K562 (cell line): Measurements from ENCODE around the gene CCNK. TPM values are rescaled to one million over a fixed set of nuclear protein-coding genes. Genes with fewer than 3 reads are reported as not detected.

Experiments
- ATAC-seq: fragments of 200-7000 bp; cut with Tn5 transposase; 3 replicates; pipeline ENCODE4 v1.9.1; 2020; ENCODE audit warnings: moderate library complexity
- BruUV-seq: library from RNA; stranded (reverse); fragments of 400-500 nt; replicated peaks from 2 replicates; lab custom pipeline; 2021; lab: Mats Ljungman, UMichigan
- CTCF ChIA-PET: fragments of 300-600 bp; formaldehyde crosslinking; extraction: SDS; loops from one replicate; lab custom pipeline; 2021; ENCODE audit warnings: low intra/inter-chr PET ratio; lab: Yijun Ruan, JAX
- POLR2A ChIA-PET: fragments of 300-600, 350-650 bp; sonication (Branson Sonifier 250); formaldehyde crosslinking; extraction: SDS; loops from one replicate; lab custom pipeline; 2021; ENCODE audit warnings: antibody characterized with exemption, inconsistent platforms; lab: Yijun Ruan, JAX
- DNase-seq, 4 experiments: peaks; one replicate each; pipeline versions ENCODE4 v3.0.0 to v3.0.0-alpha.2; 2011 to 2018; ENCODE audit warnings: low spot score in 3 of 4, mixed read lengths in 3 of 4; ENCODE audit errors: extremely low read depth in 1 of 4
- FAIRE-seq: peaks from 2 replicates; lab custom pipeline; 2011; peaks lifted over from hg19 to GRCh38; lab: Jason Lieb, UNC
- H2AFZ ChIP-seq: 2 replicates; pipeline ENCODE4 v1.6.0; 2011; ENCODE audit warnings: low read depth, low read length, control low read depth, inconsistent platforms
- H3K27ac ChIP-seq: fragments of 200-600 bp; 3 replicates; pipeline ENCODE4 v1.8.0; 2011; ENCODE audit warnings: low read depth, mild to moderate bottlenecking, control low read depth, inconsistent platforms, low read length, moderate library complexity, mixed read lengths; ENCODE audit errors: extremely low read depth
- H3K27me3 ChIP-seq, 2 experiments: fragments of 300-600 bp in 1 of 2; 2 replicates in 1 of 2; 3 replicates in 1 of 2; pipeline versions ENCODE4 v1.6.0 to v1.8.0; 2011; ENCODE audit warnings: inconsistent platforms in 2 of 2, low read length in 2 of 2, mild to moderate bottlenecking in 1 of 2, mixed read lengths in 1 of 2, moderate library complexity in 1 of 2; ENCODE audit not compliant: control insufficient read depth in 2 of 2, insufficient read depth in 2 of 2
- H3K36me3 ChIP-seq: fragments of 300-600 bp; 3 replicates; pipeline ENCODE4 v1.8.0; 2011; ENCODE audit warnings: mild to moderate bottlenecking, low read length, inconsistent platforms; ENCODE audit not compliant: control insufficient read depth, insufficient read depth
- H3K4me1 ChIP-seq, 2 experiments: fragments of 200-600 bp in 1 of 2; replicated peaks in 1 of 2; 2 replicates in 1 of 2; 3 replicates in 1 of 2; pipeline versions ENCODE4 v1.5.1 to v1.8.0; 2011; ENCODE audit warnings: inconsistent platforms in 2 of 2, low read length in 2 of 2, mild to moderate bottlenecking in 1 of 2, mixed read lengths in 1 of 2, moderate library complexity in 1 of 2; ENCODE audit not compliant: control insufficient read depth in 2 of 2, insufficient read depth in 2 of 2
- H3K4me2 ChIP-seq: 2 replicates; pipeline ENCODE4 v1.6.1; 2011; ENCODE audit warnings: low read length, control low read depth, inconsistent platforms, mixed read lengths; ENCODE audit not compliant: insufficient read depth
- H3K4me3 ChIP-seq: fragments of 200-600 bp; sonication (generic), shearing (Covaris generic); 2 replicates; pipeline ENCODE4 v1.5.1; 2016; ENCODE audit warnings: control low read depth, inconsistent platforms
- H3K79me2 ChIP-seq: fragments of 200-600 bp; 3 replicates; pipeline ENCODE4 v1.8.0; 2011; ENCODE audit warnings: low read length, inconsistent platforms; ENCODE audit not compliant: control insufficient read depth, insufficient read depth
- H3K9ac ChIP-seq, 2 experiments: 2 replicates each; pipeline versions ENCODE4 v1.6.0 to v1.6.1; 2011; ENCODE audit warnings: low read depth in 2 of 2, low read length in 2 of 2, control low read depth in 1 of 2, inconsistent platforms in 1 of 2, mild to moderate bottlenecking in 1 of 2, mixed read lengths in 1 of 2; ENCODE audit not compliant: insufficient read depth in 1 of 2
- H3K9me1 ChIP-seq: one replicate; pipeline ENCODE4 v1.6.0; 2011; ENCODE audit warnings: inconsistent platforms, mild to moderate bottlenecking, low read length, moderate library complexity; ENCODE audit not compliant: control insufficient read depth, insufficient read depth
- H3K9me3 ChIP-seq: replicated peaks from 2 replicates; pipeline ENCODE4 v1.5.1; 2011; ENCODE audit warnings: low read depth, low read length, inconsistent platforms; ENCODE audit not compliant: control insufficient read depth, insufficient read depth
- H4K20me1 ChIP-seq: replicated peaks from 2 replicates; pipeline ENCODE4 v1.6.1; 2011; ENCODE audit warnings: low read length, inconsistent platforms, mixed read lengths; ENCODE audit not compliant: control insufficient read depth, insufficient read depth
- ARNT ChIP-seq, 2 experiments: fragments of 450-650 bp; IDR thresholded peaks; 2 replicates each; pipeline ENCODE4 v1.6.1; 2016; ENCODE audit warnings: mild to moderate bottlenecking in 1 of 2
- CBFA2T3 ChIP-seq: fragments of 450-650 bp; IDR thresholded peaks from 2 replicates; pipeline ENCODE4 v1.6.1; 2017
- CCAR2 ChIP-seq: fragments of 200-400 bp; formaldehyde crosslinking; IDR thresholded peaks from 2 replicates; pipeline ENCODE4 v1.6.1; 2017; ENCODE audit warnings: mild to moderate bottlenecking, low read depth, low read length
- CHD1 ChIP-seq: fragments of 200-600 bp; sonication (generic); IDR thresholded peaks from one replicate; pipeline ENCODE4 v1.6.1; 2012; ENCODE audit warnings: mild to moderate bottlenecking, moderate library complexity, low read length, inconsistent platforms
- DNMT1 ChIP-seq: fragments of 450-650 bp; IDR thresholded peaks from 2 replicates; pipeline ENCODE4 v1.6.1; 2016; ENCODE audit warnings: antibody characterized with exemption, mild to moderate bottlenecking
- ESRRA ChIP-seq: fragments of 450-650 bp; IDR thresholded peaks from 2 replicates; pipeline ENCODE4 v1.6.1; 2014; ENCODE audit warnings: low read depth, mild to moderate bottlenecking, moderate library complexity, borderline replicate concordance
- FIP1L1 ChIP-seq: fragments of 200-400 bp; formaldehyde crosslinking; IDR thresholded peaks from 2 replicates; pipeline ENCODE4 v1.6.1; 2018; ENCODE audit warnings: mild to moderate bottlenecking, low read depth, low read length; ENCODE audit not compliant: poor library complexity, severe bottlenecking
- KLF6 ChIP-seq: fragments of 250-450 bp; sonication (Bioruptor Pico); IDR thresholded peaks from 2 replicates; pipeline ENCODE4 v1.4.0; 2020; ENCODE audit warnings: mild to moderate bottlenecking, moderate library complexity, borderline replicate concordance
- MYNN ChIP-seq, 2 experiments: sonication (generic); formaldehyde crosslinking in 1 of 2; IDR thresholded peaks; 2 replicates each; pipeline versions ENCODE4 v1.5.0 to v1.6.1; 2016 to 2020; ENCODE audit warnings: antibody characterized with exemption in 1 of 2, missing genetic modification reagents in 1 of 2
- RBM15 ChIP-seq: fragments of 200-400 bp; formaldehyde crosslinking; IDR thresholded peaks from 2 replicates; pipeline ENCODE4 v1.6.1; 2018; ENCODE audit warnings: mild to moderate bottlenecking, low read length, moderate library complexity; ENCODE audit not compliant: insufficient read depth
- RBM25 ChIP-seq: fragments of 200-400 bp; formaldehyde crosslinking; IDR thresholded peaks from 2 replicates; pipeline ENCODE4 v1.6.1; 2018; ENCODE audit warnings: low read length, low read depth, moderate library complexity; ENCODE audit not compliant: severe bottlenecking
- ZFP36 ChIP-seq: fragments of 150-350 bp; IDR thresholded peaks from 2 replicates; pipeline ENCODE4 v1.6.1; 2018; ENCODE audit warnings: low read length, low read depth; ENCODE audit not compliant: partially characterized antibody
- WGBS: fragments of 100-300 bp; shearing (Covaris generic); methylation state at CpG from one replicate; pipeline ENCODE4 v1.1.6; 2016; ENCODE audit warnings: low coverage, mixed read lengths; ENCODE audit not compliant: insufficient coverage; ENCODE audit errors: missing lambda C conversion rate; 5-methylcytosine and 5-hydroxymethylcytosine counted together
- in situ Hi-C: fragments of 300-500 bp; cut with MboI; formaldehyde crosslinking; loops from 4 replicates; pipeline ENCODE4 v1.15.0; 2018; ENCODE audit warnings: inconsistent platforms, mixed read lengths
- intact Hi-C: fragments of 100-400 bp; cut with micrococcal nuclease; formaldehyde crosslinking; loops from 2 replicates; pipeline ENCODE4 v1.14.2; 2022
- polyA plus RNA-seq, 8 experiments: library from polyadenylated mRNA; depleted of rRNA in 4 of 8; stranded (reverse) in 5 of 8; unstranded in 3 of 8; fragments of >200 nt; fragmentation: Nextera tagmentation in 2 of 8; fragmentation: Illumina TruSeq in 1 of 8; extraction: Ambion mirVana in 2 of 8; extraction: Trizol in 1 of 8; gene quantifications; 2 replicates each; pipeline versions ENCODE4 v1.2.1 to v1.2.3, GENCODE V29; 2011 to 2014; ENCODE audit warnings: inconsistent platforms in 1 of 8, missing spikeins in 1 of 8
- total RNA-seq, 7 experiments: library from RNA; depleted of rRNA in 6 of 7; stranded (reverse); fragments of >200 nt in 6 of 7; fragmentation: Illumina TruSeq in 2 of 7; extraction: Trizol in 2 of 7; gene quantifications; 2 replicates each; pipeline versions ENCODE4 v1.2.1 to v1.2.3, GENCODE V29; 2011 to 2021; ENCODE audit warnings: low replicate concordance in 1 of 7

The CCNK gene
- total and polyA plus RNA-seq, 9 of the 15 experiments (the other 6 are each of a cell fraction or from before 2014, with no cell fraction given), result 5.8 to 84.2 (median 16.4) TPM

DNA sequence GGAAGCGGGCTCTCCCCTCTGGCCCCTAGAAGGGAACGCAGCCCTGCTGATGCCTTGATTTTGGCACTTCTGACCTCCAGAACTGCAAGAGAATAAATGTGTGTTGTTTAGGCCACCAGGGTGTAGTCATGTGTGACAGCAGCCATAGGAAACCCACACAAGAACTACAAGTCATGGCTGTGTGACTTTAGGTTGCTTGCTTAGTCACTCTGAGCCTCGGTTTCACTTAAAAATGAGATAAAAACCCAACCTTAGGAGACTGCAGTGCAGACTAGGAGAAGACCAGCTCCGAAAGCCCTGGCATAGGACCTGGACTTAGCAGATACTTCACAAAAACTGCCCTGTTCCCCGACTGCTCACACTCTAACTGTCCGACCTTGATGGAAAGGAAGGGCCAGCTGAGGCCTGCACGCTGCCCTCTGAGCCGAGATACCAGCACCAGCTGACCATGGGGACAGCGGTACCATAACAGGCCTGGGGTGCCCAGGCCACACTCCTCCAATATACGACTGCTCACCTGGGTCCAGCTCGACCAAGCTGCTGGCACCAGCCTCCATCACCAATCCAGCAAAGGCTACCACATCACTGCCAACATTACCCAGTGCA lies 69.3 kb downstream of the CCNK start:
- Histone ChIP-seq H3K27ac (no peak overlapping the region), H3K4me2 (no peak overlapping the region), H2AFZ (no peak overlapping the region), H3K9me3 (no peaks in the 10 kb centered on the region), H3K79me2 (no peaks in the 10 kb centered on the region; the same call in 2 of the 3 replicates), H3K4me1 (peaks cover 3 to 23% of the 10 kb centered on the region in 2 experiments; a peak in 4 of 5 replicates), H3K4me3 (no peak overlapping the region), H3K9me1 (peaks cover under 1% of the 10 kb centered on the region), H3K27me3 (no peaks in the 10 kb centered on the region), H3K9ac (no peak overlapping the region)
- in situ Hi-C loops (no loop called here), intact Hi-C loops (no loop called here)
- no TSS peak for BruUV-seq
- ATAC-seq, result no peak
- POLR2A ChIA-PET, result no interaction called here
- WGBS, result 61% methylated on average over 10 of the region's 11 CpGs
- no peak for FAIRE-seq
- CTCF ChIA-PET, result no interaction called here
- no peak for DNase-seq
- TF ChIP-seq KLF6 (CRISPR knock-in tag), result no peak
- TF ChIP-seq ESRRA, result no peak
- TF ChIP-seq FIP1L1, result no peak
- no peak for TF ChIP-seq CCAR2
- TF ChIP-seq DNMT1, result no peak
- peak; percentile 71 for TF ChIP-seq ZFP36
- TF ChIP-seq RBM15, result no peak
- peak; percentile 66 for TF ChIP-seq RBM25
- no peak for TF ChIP-seq CHD1
- no peak for TF ChIP-seq CBFA2T3
- TF ChIP-seq MYNN (IDR thresholded peaks at IDR 0.05), result no peak
- no peak for TF ChIP-seq MYNN (CRISPR knock-in tag; IDR thresholded peaks at IDR 0.05)
- TF ChIP-seq ARNT (IDR thresholded peaks at IDR 0.05), result no peak
- TF ChIP-seq, all 486 proteins: peak for 2
- Histone ChIP-seq H4K20me1 (peaks cover 36% of the 10 kb centered on the region), H3K36me3 (no peaks in the 10 kb centered on the region)
